OCI-LY7 (cell line): ENCODE data around the gene CENPC. TPM values are rescaled to one million over a fixed set of nuclear protein-coding genes. Genes with fewer than 3 reads are reported as not detected.
A peak's percentile ranks its signal among the peaks of the same experiment; 100 is the strongest.

Experiments used
- BruUV-seq: library from RNA; stranded (reverse); fragments of 400-500 nt; replicated peaks from 2 replicates; lab custom pipeline; 2021; lab: Mats Ljungman, UMichigan
- CTCF ChIA-PET: fragments of 300-600 bp; sonication (Branson Sonifier 250); formaldehyde crosslinking; loops from one replicate; lab custom pipeline; 2022; ENCODE audit warnings: antibody characterized with exemption; ENCODE audit not compliant: unreplicated experiment; lab: Charles Lee
- POLR2A ChIA-PET: fragments of 300-600 bp; sonication (Branson Sonifier 250); formaldehyde crosslinking; loops from one replicate; lab custom pipeline; 2022; ENCODE audit warnings: antibody characterized with exemption; lab: Charles Lee
- DNase-seq: peaks from one replicate; pipeline ENCODE4 v3.0.0-alpha.2; 2015; ENCODE audit warnings: low spot score
- H2AFZ ChIP-seq: fragments of 200-600 bp; sonication (generic), shearing (Covaris generic); 2 replicates; pipeline ENCODE4 v1.6.1; 2014; ENCODE audit warnings: mild to moderate bottlenecking, antibody characterized with exemption, low read length, moderate library complexity
- H3K27ac ChIP-seq: fragments of 200-600 bp; sonication (generic); 2 replicates; pipeline ENCODE4 v1.5.1; 2014; ENCODE audit warnings: mixed run types, low read depth, mild to moderate bottlenecking, moderate library complexity, low read length, inconsistent platforms; ENCODE audit not compliant: poor library complexity, severe bottlenecking
- H3K36me3 ChIP-seq: fragments of 200-600 bp; sonication (generic); 2 replicates; pipeline ENCODE4 v1.6.1; 2014; ENCODE audit warnings: mild to moderate bottlenecking, antibody characterized with exemption, low read length, moderate library complexity, mixed read lengths; ENCODE audit not compliant: insufficient read depth
- H3K4me1 ChIP-seq: fragments of 200-600 bp; sonication (generic); 2 replicates; pipeline ENCODE4 v1.5.1; 2014; ENCODE audit warnings: mild to moderate bottlenecking, low read length; ENCODE audit not compliant: insufficient read depth, poor library complexity, severe bottlenecking
- H3K4me2 ChIP-seq: fragments of 200-600 bp; sonication (generic); 2 replicates; pipeline ENCODE4 v1.6.1; 2014; ENCODE audit warnings: mild to moderate bottlenecking, low read length
- H3K4me3 ChIP-seq: fragments of 200-600 bp; sonication (generic); 2 replicates; pipeline ENCODE4 v1.5.1; 2014; ENCODE audit warnings: mild to moderate bottlenecking, low read depth, low read length; ENCODE audit not compliant: poor library complexity, severe bottlenecking
- H3K79me2 ChIP-seq: fragments of 200-600 bp; sonication (generic); 2 replicates; pipeline ENCODE4 v1.6.1; 2016; ENCODE audit warnings: low read depth, mild to moderate bottlenecking, low read length, moderate library complexity, mixed read lengths; ENCODE audit not compliant: insufficient read depth
- H3K9me2 ChIP-seq: fragments of 200-600 bp; sonication (generic); 2 replicates; pipeline ENCODE4 v1.6.1; 2016; ENCODE audit warnings: mild to moderate bottlenecking, low read length, mixed read lengths; ENCODE audit not compliant: insufficient read depth
- H3K9me3 ChIP-seq: fragments of 200-600 bp; sonication (generic); 2 replicates; pipeline ENCODE4 v1.6.1; 2014; ENCODE audit warnings: mild to moderate bottlenecking, mixed run types, low read length, mixed read lengths
- H4K20me1 ChIP-seq: fragments of 200-600 bp; sonication (generic); 2 replicates; pipeline ENCODE4 v1.6.1; 2014; ENCODE audit warnings: mild to moderate bottlenecking, antibody characterized with exemption, low read length, moderate library complexity, mixed read lengths; ENCODE audit not compliant: insufficient read depth
- EZH2phosphoT487 ChIP-seq: fragments of 200-600 bp; sonication (generic); IDR thresholded peaks from 2 replicates; pipeline ENCODE4 v1.6.1; 2018; ENCODE audit warnings: low read depth, borderline replicate concordance, mild to moderate bottlenecking, mixed run types, antibody characterized with exemption, low read length, moderate library complexity, mixed read lengths
- intact Hi-C: fragments of 100-400 bp; cut with micrococcal nuclease; formaldehyde crosslinking; loops from one replicate; pipeline ENCODE4 v1.10.0; 2022; ENCODE audit not compliant: unreplicated experiment
- total RNA-seq, 2 experiments: library from RNA; depleted of rRNA in 1 of 2; stranded (reverse); fragments of >200 nt in 1 of 2; shearing (Covaris generic) in 1 of 2; gene quantifications; 2 replicates each; pipeline ENCODE4 v1.2.3, GENCODE V29; 2014 to 2022
- TF ChIP-seq, protein P1 (sequence below): fragments of 200-600 bp; sonication (generic); conservative IDR thresholded peaks from 2 replicates; pipeline ENCODE4 v1.5.1; 2014; ENCODE audit warnings: mild to moderate bottlenecking, antibody characterized with exemption, low read length, moderate library complexity, mixed read lengths

CENPC gene
- total RNA-seq, 2 experiments from 2014 or later: 46.2 to 55.4 TPM

DNA sequence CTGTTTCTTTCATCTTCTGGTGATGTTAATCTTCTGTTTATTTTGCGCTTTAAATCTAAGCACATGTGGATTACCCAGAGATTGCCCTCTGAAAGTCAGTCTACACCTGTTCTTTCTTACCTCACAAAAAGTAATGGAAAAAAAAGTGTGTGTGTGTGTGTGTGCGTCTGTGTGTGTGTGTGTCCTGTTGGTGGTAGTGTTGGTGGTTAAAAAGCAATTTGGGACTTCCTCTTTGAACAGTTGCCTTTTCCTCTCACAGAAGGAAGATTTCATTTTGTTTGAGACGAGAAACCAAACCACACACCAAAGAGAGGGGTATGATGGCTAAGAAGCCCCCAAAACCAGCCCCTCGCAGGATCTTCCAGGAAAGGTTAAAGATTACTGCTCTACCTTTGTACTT is 13.2 kb upstream of the CENPC start, which contains the start of gene STAP1:
TSS of gene STAP1 (plus strand) at position 235 of the 400 bp plus-strand sequence. CDS start at position 318, 83 bp downstream.
- no peaks in the 10 kb centered on the region for H3K9me2 ChIP-seq
- no peaks in the 10 kb centered on the region for H4K20me1 ChIP-seq
- DNase-seq: peak; percentile 92
- H3K4me3 ChIP-seq: peak within 1 kb of the TSS; percentile 88
- TF ChIP-seq, protein P1, sequence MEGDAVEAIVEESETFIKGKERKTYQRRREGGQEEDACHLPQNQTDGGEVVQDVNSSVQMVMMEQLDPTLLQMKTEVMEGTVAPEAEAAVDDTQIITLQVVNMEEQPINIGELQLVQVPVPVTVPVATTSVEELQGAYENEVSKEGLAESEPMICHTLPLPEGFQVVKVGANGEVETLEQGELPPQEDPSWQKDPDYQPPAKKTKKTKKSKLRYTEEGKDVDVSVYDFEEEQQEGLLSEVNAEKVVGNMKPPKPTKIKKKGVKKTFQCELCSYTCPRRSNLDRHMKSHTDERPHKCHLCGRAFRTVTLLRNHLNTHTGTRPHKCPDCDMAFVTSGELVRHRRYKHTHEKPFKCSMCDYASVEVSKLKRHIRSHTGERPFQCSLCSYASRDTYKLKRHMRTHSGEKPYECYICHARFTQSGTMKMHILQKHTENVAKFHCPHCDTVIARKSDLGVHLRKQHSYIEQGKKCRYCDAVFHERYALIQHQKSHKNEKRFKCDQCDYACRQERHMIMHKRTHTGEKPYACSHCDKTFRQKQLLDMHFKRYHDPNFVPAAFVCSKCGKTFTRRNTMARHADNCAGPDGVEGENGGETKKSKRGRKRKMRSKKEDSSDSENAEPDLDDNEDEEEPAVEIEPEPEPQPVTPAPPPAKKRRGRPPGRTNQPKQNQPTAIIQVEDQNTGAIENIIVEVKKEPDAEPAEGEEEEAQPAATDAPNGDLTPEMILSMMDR: peak; percentile 46; the same call in 1 of the 2 replicates
- TF ChIP-seq EZH2phosphoT487: no peak
- H3K27ac ChIP-seq: peak within 1 kb of the TSS; percentile 83
- H3K36me3 ChIP-seq: peaks cover 24% of the 10 kb centered on the region
- CTCF ChIA-PET: no interaction called here
- H2AFZ ChIP-seq: peak within 1 kb of the TSS; percentile 64; the same call in 1 of the 2 replicates
- no TSS peak for BruUV-seq
- H3K9me3 ChIP-seq: no peaks in the 10 kb centered on the region
- intact Hi-C loops: loop anchor here (1.0 kb wide), 1 partner anchor 17 kb away; no protein-coding TSS in a partner anchor
- H3K79me2 ChIP-seq: peaks cover 57% of the 10 kb centered on the region
- H3K4me1 ChIP-seq: peaks cover 56% of the 10 kb centered on the region
- POLR2A ChIA-PET: interaction anchor here (0.7 to 10.6 kb wide), 9 partner anchors 9 to 176 kb away, joined by 3 to 94 read pairs (median 8); partner anchors contain the start of genes CENPC and UBA6
- H3K4me2 ChIP-seq: peak within 1 kb of the TSS; percentile 73

DNA sequence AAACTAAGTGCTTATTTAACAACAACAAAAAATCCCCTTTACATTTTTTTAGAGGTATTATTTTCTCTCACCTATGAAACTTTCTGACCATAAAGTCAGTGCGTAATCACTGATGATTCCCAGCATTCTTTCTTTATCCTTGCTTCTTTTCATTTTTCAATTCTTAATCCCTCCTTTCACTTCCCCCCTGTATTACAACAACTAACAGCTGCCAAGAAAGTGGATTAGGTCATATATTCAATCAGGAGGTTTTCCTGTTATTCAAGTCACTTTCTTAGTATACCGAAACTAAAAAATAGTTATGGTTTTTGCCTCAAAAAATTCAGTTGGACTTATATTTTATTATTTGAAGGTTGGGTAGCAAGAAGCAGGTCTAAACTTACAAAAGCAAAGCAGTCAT is 11.1 kb upstream of the CENPC start:
- intact Hi-C loops: no loop called here
- Histone ChIP-seq H3K27ac (peak overlapping the region; percentile 83), H3K9me3 (no peaks in the 10 kb centered on the region), H3K79me2 (peaks cover 36% of the 10 kb centered on the region), H3K4me3 (no peak overlapping the region), H2AFZ (peak overlapping the region; percentile 64; the same call in 1 of the 2 replicates), H3K9me2 (no peaks in the 10 kb centered on the region), H3K36me3 (peaks cover 10% of the 10 kb centered on the region), H3K4me2 (peak overlapping the region; percentile 73), H3K4me1 (peaks cover 64% of the 10 kb centered on the region), H4K20me1 (no peaks in the 10 kb centered on the region)
- BruUV-seq: no TSS peak
- no peak for TF ChIP-seq EZH2phosphoT487
- TF ChIP-seq, protein P1: no peak
- ChIA-PET POLR2A (interaction anchor here (0.6 to 10.6 kb wide), 12 partner anchors 12 to 214 kb away, joined by 3 to 94 read pairs (median 4); partner anchors contain the start of gene CENPC), CTCF (interaction anchor here (1.3 kb wide), 1 partner anchor 11 kb away, joined by 3 read pairs; no protein-coding TSS in a partner anchor)
- no peak for DNase-seq

DNA sequence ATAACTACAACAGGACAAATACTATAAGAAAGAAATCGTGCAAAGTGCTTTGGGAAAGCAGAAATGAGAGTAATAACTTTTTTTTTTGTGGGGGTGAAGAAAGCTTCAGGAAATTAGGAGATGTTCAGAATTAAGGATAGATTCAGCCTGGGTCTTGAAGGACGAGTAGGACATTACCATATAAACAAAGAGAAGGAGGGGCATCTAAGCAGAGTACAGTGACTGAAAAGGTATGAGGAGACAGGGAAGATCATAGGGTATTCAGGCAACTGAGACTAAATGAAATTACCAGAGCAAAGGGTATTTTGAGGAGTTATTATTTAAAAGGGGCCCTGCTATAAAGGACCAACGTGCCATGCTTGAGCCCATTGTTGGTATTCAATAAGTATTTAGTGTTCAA is 10.1 kb upstream of the CENPC start:
- ChIA-PET CTCF (no interaction called here), POLR2A (interaction anchor here (0.7 to 10.6 kb wide), 8 partner anchors 8 to 146 kb away, joined by 3 to 94 read pairs (median 3); partner anchors contain the start of genes CENPC and UBA6)
- peak overlapping the region; percentile 73; the same call in 1 of the 2 replicates for H3K4me2 ChIP-seq
- BruUV-seq: no TSS peak
- no peak for DNase-seq
- H4K20me1 ChIP-seq: no peaks in the 10 kb centered on the region
- intact Hi-C loops: no loop called here
- H3K36me3 ChIP-seq: no peaks in the 10 kb centered on the region
- peaks cover 26% of the 10 kb centered on the region for H3K79me2 ChIP-seq
- H3K4me1 ChIP-seq: peaks cover 64% of the 10 kb centered on the region
- H3K4me3 ChIP-seq: no peak overlapping the region
- H3K9me2 ChIP-seq: no peaks in the 10 kb centered on the region
- H2AFZ ChIP-seq: peak overlapping the region; percentile 64; the same call in 1 of the 2 replicates
- TF ChIP-seq EZH2phosphoT487: no peak
- TF ChIP-seq, protein P1: no peak
- no peaks in the 10 kb centered on the region for H3K9me3 ChIP-seq
- H3K27ac ChIP-seq: no peak overlapping the region
